Gastrocnemius medialis (tissue), 4 donors: ENCODE data around the gene PCYT2.

Experiments
- POLR2A ChIP-seq, 2 donors: fragments of 450-650 bp; IDR thresholded peaks; one replicate each; pipeline ENCODE4 v1.6.1; 2017; ENCODE audit warnings: antibody characterized with exemption in 2 of 2, mild to moderate bottlenecking in 2 of 2, moderate library complexity in 2 of 2
- TF ChIP-seq, protein P1 (sequence below), 5 experiments: fragments of 450-650 bp in 3 of 5; fragments of 200-600 bp in 2 of 5; sonication (generic) in 2 of 5; IDR thresholded peaks in 4 of 5; conservative IDR thresholded peaks in 1 of 5; 1 replicate in 4 of 5; 2 replicates in 1 of 5; pipeline ENCODE4 v1.5.1; 2016 to 2019; ENCODE audit warnings: antibody characterized with exemption in 5 of 5, mild to moderate bottlenecking in 3 of 5, moderate library complexity in 3 of 5

DNA sequence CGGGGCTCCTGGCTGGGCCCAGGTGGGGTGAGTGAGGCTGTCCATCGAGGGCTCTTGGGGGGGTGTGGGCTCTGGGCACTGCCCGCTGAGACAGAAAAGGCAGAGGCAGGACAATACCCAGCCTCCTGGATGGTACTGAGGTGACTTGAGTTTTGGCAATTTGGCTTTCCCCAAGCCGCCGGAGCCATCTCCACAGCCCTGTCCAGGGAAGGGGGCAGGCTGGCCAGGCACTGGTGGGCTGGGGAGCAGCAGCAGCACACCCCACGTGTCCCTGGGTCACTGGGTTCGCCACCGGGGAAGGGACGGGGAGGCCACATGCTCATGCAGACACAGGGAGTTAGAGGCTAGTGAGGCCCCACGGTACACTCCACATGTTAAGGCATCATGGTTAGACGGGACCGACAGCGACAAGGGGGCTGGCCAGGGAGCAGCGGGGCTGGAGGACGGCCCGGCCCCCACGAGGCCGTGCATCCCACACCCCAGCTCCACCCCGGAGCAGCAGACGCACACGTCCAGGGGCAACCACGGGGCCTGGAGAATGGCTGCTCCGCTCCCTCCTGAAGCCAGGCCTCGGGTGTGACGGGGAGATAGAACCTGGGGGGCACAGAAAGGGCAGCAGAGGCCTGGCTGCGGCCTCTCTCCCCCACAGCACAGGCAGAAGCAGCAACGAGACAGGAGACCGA lies 43.1 kb downstream of the PCYT2 start:
- TF ChIP-seq, protein P1, sequence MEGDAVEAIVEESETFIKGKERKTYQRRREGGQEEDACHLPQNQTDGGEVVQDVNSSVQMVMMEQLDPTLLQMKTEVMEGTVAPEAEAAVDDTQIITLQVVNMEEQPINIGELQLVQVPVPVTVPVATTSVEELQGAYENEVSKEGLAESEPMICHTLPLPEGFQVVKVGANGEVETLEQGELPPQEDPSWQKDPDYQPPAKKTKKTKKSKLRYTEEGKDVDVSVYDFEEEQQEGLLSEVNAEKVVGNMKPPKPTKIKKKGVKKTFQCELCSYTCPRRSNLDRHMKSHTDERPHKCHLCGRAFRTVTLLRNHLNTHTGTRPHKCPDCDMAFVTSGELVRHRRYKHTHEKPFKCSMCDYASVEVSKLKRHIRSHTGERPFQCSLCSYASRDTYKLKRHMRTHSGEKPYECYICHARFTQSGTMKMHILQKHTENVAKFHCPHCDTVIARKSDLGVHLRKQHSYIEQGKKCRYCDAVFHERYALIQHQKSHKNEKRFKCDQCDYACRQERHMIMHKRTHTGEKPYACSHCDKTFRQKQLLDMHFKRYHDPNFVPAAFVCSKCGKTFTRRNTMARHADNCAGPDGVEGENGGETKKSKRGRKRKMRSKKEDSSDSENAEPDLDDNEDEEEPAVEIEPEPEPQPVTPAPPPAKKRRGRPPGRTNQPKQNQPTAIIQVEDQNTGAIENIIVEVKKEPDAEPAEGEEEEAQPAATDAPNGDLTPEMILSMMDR (IDR thresholded peaks at IDR 0.05 in 4 of 5, conservative IDR thresholded peaks at IDR 0.05 in 1 of 5): no peak
- no peak for TF ChIP-seq POLR2A (IDR thresholded peaks at IDR 0.05)
